Measurements from ENCODE around the gene TRPM3. TPM values are rescaled to one million over a fixed set of nuclear protein-coding genes. Genes with fewer than 3 reads are reported as not detected.

TRPM3 gene
- total RNA-seq, 1 experiment from 2014 or later: not detected

- Mint-ChIP-seq H3K27me3 (ENCODE audit: insufficient read depth, unreplicated experiment) (no peaks in the 10 kb centered on the region), H3K9me3 (ENCODE audit: unreplicated experiment) (no peaks in the 10 kb centered on the region), H3K4me3 (ENCODE audit: unreplicated experiment) (no peak overlapping the region), H3K27ac (ENCODE audit: unreplicated experiment) (no peak overlapping the region), H3K4me1 (ENCODE audit: low read depth, unreplicated experiment) (no peaks in the 10 kb centered on the region), H3K36me3 (ENCODE audit: insufficient read depth, unreplicated experiment) (no peaks in the 10 kb centered on the region)
- BruUV-seq (replicated peaks): no TSS peak
- intact Hi-C loops (cut with micrococcal nuclease; ENCODE audit: unreplicated experiment): no loop called here
- ChIA-PET CTCF (no interaction called here), POLR2A (no interaction called here)
- no peak for TF ChIP-seq CTCF (IDR thresholded peaks at IDR 0.05; ENCODE audit: insufficient read depth in 1 of 2, low read depth in 1 of 2, low read length in 1 of 2, severe bottlenecking in 1 of 2, unreplicated experiment in 1 of 2)
- Histone ChIP-seq H3K4me1 (no peaks in the 10 kb centered on the region), H3K9me3 (no peaks in the 10 kb centered on the region), H3K4me3 (ENCODE audit: low read depth, low read length) (no peak overlapping the region), H3K36me3 (ENCODE audit: control insufficient read depth, insufficient read depth, low read length) (no peaks in the 10 kb centered on the region), H3K27me3 (replicated peaks; ENCODE audit: control insufficient read depth, insufficient read depth, low read length) (no peaks in the 10 kb centered on the region)
- DNase-seq: no peak
Measured at GRCh38 chr9:70488793-70489105, 632.7 kb downstream of the TRPM3 start.

GRCh38 chr9:70488098-70488792, 633.2 kb downstream of the TRPM3 start:
- Histone ChIP-seq H3K4me3 (ENCODE audit: low read depth, low read length) (no peak overlapping the region), H3K9me3 (no peaks in the 10 kb centered on the region), H3K4me1 (no peaks in the 10 kb centered on the region), H3K36me3 (ENCODE audit: control insufficient read depth, insufficient read depth, low read length) (no peaks in the 10 kb centered on the region), H3K27me3 (replicated peaks; ENCODE audit: control insufficient read depth, insufficient read depth, low read length) (no peaks in the 10 kb centered on the region)
- intact Hi-C loops (cut with micrococcal nuclease; ENCODE audit: unreplicated experiment): no loop called here
- TF ChIP-seq CTCF (IDR thresholded peaks at IDR 0.05; ENCODE audit: insufficient read depth in 1 of 2, low read depth in 1 of 2, low read length in 1 of 2, severe bottlenecking in 1 of 2, unreplicated experiment in 1 of 2): no peak
- no TSS peak for BruUV-seq (replicated peaks)
- ChIA-PET CTCF (no interaction called here), POLR2A (no interaction called here)
- no peak overlapping the region for H3K27ac Mint-ChIP-seq (ENCODE audit: unreplicated experiment)
- DNase-seq: no peak
- H3K36me3 Mint-ChIP-seq (ENCODE audit: insufficient read depth, unreplicated experiment): no peaks in the 10 kb centered on the region
- H3K4me1 Mint-ChIP-seq (ENCODE audit: low read depth, unreplicated experiment): no peaks in the 10 kb centered on the region
- H3K4me3 Mint-ChIP-seq (ENCODE audit: unreplicated experiment): no peak overlapping the region
- H3K27me3 Mint-ChIP-seq (ENCODE audit: insufficient read depth, unreplicated experiment): no peaks in the 10 kb centered on the region
- no peaks in the 10 kb centered on the region for H3K9me3 Mint-ChIP-seq (ENCODE audit: unreplicated experiment)

- Histone ChIP-seq H3K27me3 (replicated peaks; ENCODE audit: control insufficient read depth, insufficient read depth, low read length) (no peaks in the 10 kb centered on the region), H3K4me3 (ENCODE audit: low read depth, low read length) (no peak overlapping the region), H3K9me3 (no peaks in the 10 kb centered on the region), H3K4me1 (no peaks in the 10 kb centered on the region), H3K36me3 (ENCODE audit: control insufficient read depth, insufficient read depth, low read length) (no peaks in the 10 kb centered on the region)
- intact Hi-C loops (cut with micrococcal nuclease; ENCODE audit: unreplicated experiment): no loop called here
- POLR2A ChIA-PET: no interaction called here
- CTCF ChIA-PET: no interaction called here
- Mint-ChIP-seq H3K27me3 (ENCODE audit: insufficient read depth, unreplicated experiment) (no peaks in the 10 kb centered on the region), H3K27ac (ENCODE audit: unreplicated experiment) (no peak overlapping the region), H3K9me3 (ENCODE audit: unreplicated experiment) (no peaks in the 10 kb centered on the region), H3K4me3 (ENCODE audit: unreplicated experiment) (no peak overlapping the region), H3K36me3 (ENCODE audit: insufficient read depth, unreplicated experiment) (no peaks in the 10 kb centered on the region), H3K4me1 (ENCODE audit: low read depth, unreplicated experiment) (no peaks in the 10 kb centered on the region)
- no peak for DNase-seq
- no TSS peak for BruUV-seq (replicated peaks)
- TF ChIP-seq CTCF (IDR thresholded peaks at IDR 0.05; ENCODE audit: insufficient read depth in 1 of 2, low read depth in 1 of 2, low read length in 1 of 2, severe bottlenecking in 1 of 2, unreplicated experiment in 1 of 2): no peak
Measured at GRCh38 chr9:70486127-70486526, 635.3 kb downstream of the TRPM3 start.
